ENCODE measurements around the gene TACC2.

TACC2 gene

GRCh38 chr10:122171302-122172075 lies 182.5 kb downstream of the TACC2 start:
- DNase-seq = no peak

- no peak for DNase-seq
These were observed 183.5 kb downstream of the TACC2 start for GRCh38 chr10:122172361-122173008.

- DNase-seq = no peak
These were observed 184.4 kb downstream of the TACC2 start for GRCh38 chr10:122173337-122173736.

- DNase-seq = no peak
These were observed 184.9 kb downstream of the TACC2 start for GRCh38 chr10:122173766-122174435.

GRCh38 chr10:122176232-122177213 lies 187.6 kb downstream of the TACC2 start:
- DNase-seq = no peak

GRCh38 chr10:122178655-122179054 lies 189.7 kb downstream of the TACC2 start:
- DNase-seq = no peak

GRCh38 chr10:122181041-122181732 lies 192.2 kb downstream of the TACC2 start:
- DNase-seq = no peak

GRCh38 chr10:122181876-122182275 lies 192.9 kb downstream of the TACC2 start:
- no peak for DNase-seq

- DNase-seq = no peak
These were observed 193.3 kb downstream of the TACC2 start for GRCh38 chr10:122182308-122182707.

GRCh38 chr10:122184254-122184653 lies 195.3 kb downstream of the TACC2 start:
- no peak for DNase-seq

- no peak for DNase-seq
These were observed 196.7 kb downstream of the TACC2 start for GRCh38 chr10:122185643-122186042.

GRCh38 chr10:122186816-122187810 lies 198.2 kb downstream of the TACC2 start:
- DNase-seq = no peak

GRCh38 chr10:122188706-122189105 lies 199.7 kb downstream of the TACC2 start:
- DNase-seq = no peak

GRCh38 chr10:122189185-122189584 lies 200.2 kb downstream of the TACC2 start:
- no peak for DNase-seq

GRCh38 chr10:122190176-122190943 lies 201.4 kb downstream of the TACC2 start:
- no peak for DNase-seq

GRCh38 chr10:122191936-122192541 lies 203.1 kb downstream of the TACC2 start:
- peak; percentile 84 for DNase-seq

- no peak for DNase-seq
These were observed 205.3 kb downstream of the TACC2 start for GRCh38 chr10:122194251-122194650.

GRCh38 chr10:122196218-122196617 lies 207.3 kb downstream of the TACC2 start:
- DNase-seq = no peak

- peak; percentile 77 for DNase-seq
These were observed 208.8 kb downstream of the TACC2 start for GRCh38 chr10:122197611-122198222.

Data from retina (tissue), 1 donor.